Measurements from ENCODE around the gene OR10J5. TPM values are rescaled to one million over a fixed set of nuclear protein-coding genes. Genes with fewer than 3 reads are reported as not detected.
"Not testable (repeated sequence)": the region's sequence is repeated elsewhere in the genome, so short reads cannot be mapped to it uniquely, and the experiment has no call there.

Gene OR10J5
- total RNA-seq, 2 experiments from 2014 or later, result not detected

- ATAC-seq (ENCODE audit: low read depth) (no peak), DNase-seq (no peak)
- H3K36me3 Mint-ChIP-seq, result no peaks in the 10 kb centered on the region
- no peak overlapping the region for H3K4me3 Mint-ChIP-seq
- H3K4me1 Mint-ChIP-seq, result no peaks in the 10 kb centered on the region
- no peak overlapping the region for H3K27ac Mint-ChIP-seq
- peaks cover 6% of the 10 kb centered on the region for H3K9me3 Mint-ChIP-seq
- POLR2A ChIA-PET, result no interaction called here
- peaks cover 5% of the 10 kb centered on the region for H3K27me3 Mint-ChIP-seq
Measured at GRCh38 chr1:159509440-159510228, 26.2 kb downstream of the OR10J5 start.

- POLR2A ChIA-PET, result no interaction called here
- no peak for ATAC-seq (ENCODE audit: low read depth)
- Mint-ChIP-seq H3K27me3 (peaks cover 5% of the 10 kb centered on the region), H3K27ac (no peak overlapping the region), H3K36me3 (no peaks in the 10 kb centered on the region), H3K9me3 (peaks cover 6% of the 10 kb centered on the region), H3K4me3 (no peak overlapping the region), H3K4me1 (no peaks in the 10 kb centered on the region)
- DNase-seq, result no peak
Measured at GRCh38 chr1:159508951-159509350, 26.9 kb downstream of the OR10J5 start.

- POLR2A ChIA-PET, result no interaction called here
- H3K27ac Mint-ChIP-seq, result no peak overlapping the region
- H3K27me3 Mint-ChIP-seq, result peaks cover 3% of the 10 kb centered on the region
- no peaks in the 10 kb centered on the region for H3K36me3 Mint-ChIP-seq
- no peak overlapping the region for H3K4me3 Mint-ChIP-seq
- H3K9me3 Mint-ChIP-seq, result peaks cover 6% of the 10 kb centered on the region
- H3K4me1 Mint-ChIP-seq, result no peaks in the 10 kb centered on the region
- no peak for DNase-seq
- ATAC-seq (ENCODE audit: low read depth), result no peak
Measured at GRCh38 chr1:159505676-159506075, 30.1 kb downstream of the OR10J5 start.

- Mint-ChIP-seq H3K36me3 (no peaks in the 10 kb centered on the region), H3K27me3 (no peaks in the 10 kb centered on the region), H3K4me1 (no peaks in the 10 kb centered on the region), H3K27ac (no peak overlapping the region), H3K9me3 (peaks cover 3% of the 10 kb centered on the region), H3K4me3 (no peak overlapping the region)
- POLR2A ChIA-PET, result no interaction called here
- ATAC-seq (ENCODE audit: low read depth) (no peak), DNase-seq (no peak)
Measured at GRCh38 chr1:159501082-159501481, 34.7 kb downstream of the OR10J5 start.

GRCh38 chr1:159494513-159495210 is 41.1 kb downstream of the OR10J5 start:
- H3K27ac Mint-ChIP-seq; POLR2A ChIA-PET; H3K4me3 Mint-ChIP-seq; H3K9me3 Mint-ChIP-seq; H3K36me3 Mint-ChIP-seq; ATAC-seq (ENCODE audit: low read depth); H3K4me1 Mint-ChIP-seq; DNase-seq; H3K27me3 Mint-ChIP-seq: not testable (repeated sequence)

GRCh38 chr1:159493354-159493753 is 42.5 kb downstream of the OR10J5 start:
- ATAC-seq (ENCODE audit: low read depth) (no peak), DNase-seq (no peak)
- Mint-ChIP-seq H3K27me3 (no peaks in the 10 kb centered on the region), H3K36me3 (no peaks in the 10 kb centered on the region), H3K4me1 (no peaks in the 10 kb centered on the region), H3K27ac (no peak overlapping the region), H3K9me3 (peaks cover 1% of the 10 kb centered on the region), H3K4me3 (no peak overlapping the region)
- POLR2A ChIA-PET, result no interaction called here

GRCh38 chr1:159492575-159493323 is 43.1 kb downstream of the OR10J5 start:
- Mint-ChIP-seq H3K4me3 (no peak overlapping the region), H3K4me1 (no peaks in the 10 kb centered on the region), H3K36me3 (no peaks in the 10 kb centered on the region), H3K27me3 (no peaks in the 10 kb centered on the region), H3K27ac (no peak overlapping the region), H3K9me3 (peaks cover 1% of the 10 kb centered on the region)
- POLR2A ChIA-PET, result no interaction called here
- DNase-seq (no peak), ATAC-seq (ENCODE audit: low read depth) (no peak)

Other genes with a start within 250 kb of the OR10J5 start
- gene FCER1A, start 233.7 kb downstream of the OR10J5 start, total RNA-seq, result not detected
- not detected for gene OR10J4, start 103.8 kb downstream of the OR10J5 start, total RNA-seq
- gene OR10J1, start 96.3 kb downstream of the OR10J5 start, total RNA-seq, result not detected
- not detected for gene APCS, start 51.8 kb upstream of the OR10J5 start, total RNA-seq
- not detected for gene CRP, start 178.6 kb upstream of the OR10J5 start, total RNA-seq
- 10 to 100 TPM; 20.1 to 22.2 TPM for gene DUSP23, start 245.0 kb upstream of the OR10J5 start, total RNA-seq